Urothelium cell line (cell line): ENCODE results near the gene FAM180B.
"Not testable (repeated sequence)": the region's sequence is repeated elsewhere in the genome, so short reads cannot be mapped to it uniquely, and the experiment has no call there.

Experiments
- DNase-seq: peaks from one replicate; pipeline ENCODE4 v3.0.0; 2011; ENCODE audit warnings: low spot score, mixed read lengths
- FAIRE-seq: peaks from 2 replicates; lab custom pipeline; 2011; peaks lifted over from hg19 to GRCh38; lab: Jason Lieb, UNC

The FAM180B gene

GRCh38 chr11:47593934-47594855, 7.7 kb downstream of the FAM180B start, which contains the start of gene C1QTNF4:
TSS of gene C1QTNF4 (minus strand) at chr11:47594411. CDS start at chr11:47590810, 3,601 bp downstream.
- DNase-seq: peak; percentile 48
- FAIRE-seq: no peak

GRCh38 chr11:47595029-47595428, 8.6 kb downstream of the FAM180B start:
- FAIRE-seq: no peak
- no peak for DNase-seq

- DNase-seq: no peak
Measured at GRCh38 chr11:47595967-47596366, 9.5 kb downstream of the FAM180B start.

DNA sequence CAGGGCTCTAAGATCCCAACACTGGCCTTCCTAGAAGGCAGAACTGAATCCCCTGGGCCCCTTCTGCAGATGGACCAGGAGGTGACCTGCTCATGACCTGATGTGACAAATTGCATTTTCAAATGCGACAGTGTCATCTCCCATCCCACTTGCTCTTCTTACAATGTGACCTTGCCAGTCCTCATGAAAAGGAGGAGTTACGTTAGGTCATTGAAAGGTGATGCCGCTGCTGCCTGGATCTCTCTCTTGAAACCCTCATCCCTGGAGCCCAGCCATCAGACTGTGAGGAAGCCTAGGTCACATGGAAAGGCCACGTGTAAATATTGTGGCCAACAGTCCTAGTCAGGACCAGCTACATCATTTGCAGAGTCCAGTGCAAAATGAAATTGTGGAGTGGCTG, 13.4 kb downstream of the FAM180B start:
- DNase-seq: no peak
- no peak for FAIRE-seq

More at GRCh38 chr11:47595967-47596366, 9.5 kb downstream of the FAM180B start:
- no peak for FAIRE-seq

DNA sequence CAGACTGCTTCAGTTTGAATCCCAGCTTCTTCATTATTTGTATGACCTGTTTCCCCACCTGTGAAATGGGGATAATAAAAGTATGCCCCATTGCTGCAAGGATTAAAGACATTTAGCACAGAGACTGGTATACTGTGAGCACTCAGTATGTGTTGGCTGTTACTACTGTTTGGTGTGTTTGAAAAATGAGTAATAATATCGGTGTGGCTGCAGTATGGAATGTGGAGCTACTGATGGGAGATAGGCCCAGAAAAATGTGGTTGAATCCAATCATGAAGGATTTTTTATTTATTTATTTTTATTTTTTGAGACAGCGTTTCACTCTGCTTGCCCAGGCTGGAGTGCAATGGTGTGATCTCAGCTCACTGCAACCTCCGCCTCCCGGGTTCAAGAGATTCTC, 16.8 kb downstream of the FAM180B start:
- no peak for FAIRE-seq

DNA sequence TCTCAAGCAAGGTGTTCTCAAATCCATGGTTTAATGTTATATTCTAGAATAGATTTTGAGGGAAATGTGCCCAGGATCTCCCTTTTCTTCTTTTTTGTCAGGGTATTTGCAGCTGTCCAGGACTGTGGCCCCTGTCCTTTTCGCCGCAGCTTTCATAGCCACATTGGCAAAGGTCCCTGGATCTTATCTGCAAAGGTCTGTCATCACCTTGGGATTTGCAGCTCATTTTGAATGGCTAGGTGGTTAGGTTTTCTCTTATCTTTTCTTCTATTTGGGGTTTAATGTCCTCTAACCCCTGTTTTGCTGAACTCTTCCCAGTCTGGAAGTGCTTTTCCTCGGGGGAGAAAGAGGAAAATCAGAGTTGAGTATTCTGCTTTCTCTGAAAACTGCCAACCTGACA, 19.4 kb downstream of the FAM180B start:
- FAIRE-seq (no peak), DNase-seq (no peak)

More for the DNA sequence above, 16.8 kb downstream of the FAM180B start:
- DNase-seq: no peak

GRCh38 chr11:47606731-47607130, 20.3 kb downstream of the FAM180B start:
- FAIRE-seq: no peak
- no peak for DNase-seq

GRCh38 chr11:47607380-47607779, 20.9 kb downstream of the FAM180B start:
- DNase-seq (no peak), FAIRE-seq (no peak)

- no peak for FAIRE-seq
- no peak for DNase-seq
Measured at GRCh38 chr11:47609675-47610074, 23.2 kb downstream of the FAM180B start.

DNA sequence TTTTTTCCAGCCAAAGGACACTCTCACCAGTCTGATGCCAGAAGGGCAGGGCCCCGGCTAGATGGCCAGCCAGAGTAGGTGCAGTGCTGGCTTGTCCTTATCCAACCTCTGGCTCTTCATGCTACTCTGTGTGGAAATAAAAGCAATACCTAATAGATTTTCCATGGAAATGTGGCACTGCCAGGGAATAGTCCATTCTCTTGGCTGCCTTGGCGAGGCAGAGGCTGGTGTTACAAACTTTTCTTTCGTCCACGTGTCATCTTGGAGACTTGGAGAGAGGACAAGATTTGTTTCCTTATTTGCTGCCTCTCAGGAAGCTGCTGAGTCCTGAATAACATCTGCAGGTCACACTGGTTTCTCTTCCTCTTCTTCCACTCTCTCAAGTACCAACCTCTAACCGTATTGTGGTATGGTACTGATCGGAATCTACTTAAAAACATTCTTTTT, 24.9 kb downstream of the FAM180B start:
- no peak for DNase-seq
- no peak for FAIRE-seq

GRCh38 chr11:47615249-47615648, 28.8 kb downstream of the FAM180B start:
- FAIRE-seq: no peak
- DNase-seq: no peak

- DNase-seq: no peak
- FAIRE-seq: no peak
Measured at GRCh38 chr11:47616726-47617416, 30.4 kb downstream of the FAM180B start.

GRCh38 chr11:47617417-47617809, 30.9 kb downstream of the FAM180B start:
- FAIRE-seq (no peak), DNase-seq (no peak)

- no peak for FAIRE-seq
- no peak for DNase-seq
Measured at GRCh38 chr11:47620836-47621378, 34.4 kb downstream of the FAM180B start.

GRCh38 chr11:47626234-47626633, 39.8 kb downstream of the FAM180B start:
- no peak for DNase-seq
- FAIRE-seq: no peak

DNA sequence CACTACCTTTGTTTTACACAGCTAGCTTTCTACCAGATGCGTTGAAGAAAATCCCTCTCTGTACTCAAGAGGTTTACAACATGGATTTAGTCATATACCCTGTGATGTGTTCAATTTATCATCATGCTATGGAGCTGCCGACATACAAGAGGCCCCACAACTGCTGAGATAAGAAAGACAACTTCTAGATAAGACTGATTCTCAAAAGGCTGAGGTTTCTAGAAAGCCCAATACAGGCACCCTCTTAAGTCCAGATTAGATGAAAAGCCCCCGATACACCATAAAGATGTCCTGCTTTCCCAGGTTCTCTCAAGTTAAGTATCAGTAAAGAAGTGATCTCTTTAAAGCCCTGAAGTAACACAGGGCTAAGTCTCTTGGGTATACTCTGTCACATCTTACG, 41.5 kb downstream of the FAM180B start:
- no peak for FAIRE-seq

DNA sequence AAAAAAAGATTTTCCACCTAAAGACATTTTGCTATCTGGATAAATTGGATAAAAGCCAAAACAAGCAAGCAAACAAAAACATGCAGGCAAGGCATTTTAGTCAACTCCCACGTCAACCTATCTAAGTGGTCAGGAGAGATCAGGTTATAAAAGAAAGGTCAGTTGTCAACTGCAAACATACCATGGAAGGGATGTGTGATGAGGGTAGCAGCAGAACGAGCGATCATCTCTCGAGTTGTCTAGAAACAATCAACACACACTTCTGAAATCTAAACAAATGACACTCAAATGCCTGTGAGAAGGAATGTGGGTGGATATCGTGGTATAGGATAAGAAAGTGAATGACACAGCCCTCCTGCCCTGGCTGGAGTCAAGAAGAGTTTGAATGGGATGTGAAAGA, 45.0 kb downstream of the FAM180B start:
- FAIRE-seq: no peak

More for the DNA sequence above, 41.5 kb downstream of the FAM180B start:
- DNase-seq: no peak

DNA sequence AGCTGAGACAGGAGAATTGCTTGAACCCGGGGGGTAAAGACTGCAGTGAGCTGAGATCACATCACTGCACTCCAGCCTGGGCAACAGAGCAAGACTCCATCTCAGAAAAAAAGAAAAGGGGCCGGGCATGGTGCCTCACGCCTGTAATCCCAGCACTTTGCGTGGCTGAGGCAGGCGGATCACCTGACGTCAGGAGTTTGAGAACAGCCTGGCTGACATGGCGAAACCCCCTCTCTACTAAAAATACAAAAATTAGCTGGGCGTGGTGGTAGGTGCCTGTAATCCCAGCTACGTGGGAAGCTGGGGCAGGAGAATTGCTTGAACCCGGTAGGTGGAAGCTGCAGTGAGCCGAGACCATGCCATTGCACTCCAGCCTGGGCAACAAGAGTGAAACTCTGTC, 49.9 kb downstream of the FAM180B start:
- not testable (repeated sequence) for FAIRE-seq, DNase-seq

More for the DNA sequence above, 45.0 kb downstream of the FAM180B start:
- DNase-seq: no peak
